ENCODE measurements around the gene CFDP1.
"Not testable (repeated sequence)": the region's sequence is repeated elsewhere in the genome, so short reads cannot be mapped to it uniquely, and the experiment has no call there.

CFDP1 gene

GRCh38 chr16:75293173-75293572, 140.1 kb downstream of the CFDP1 start:
- no peak for DNase-seq (ENCODE audit: low spot score)

GRCh38 chr16:75292691-75293090, 140.6 kb downstream of the CFDP1 start:
- DNase-seq (ENCODE audit: low spot score): no peak

DNA sequence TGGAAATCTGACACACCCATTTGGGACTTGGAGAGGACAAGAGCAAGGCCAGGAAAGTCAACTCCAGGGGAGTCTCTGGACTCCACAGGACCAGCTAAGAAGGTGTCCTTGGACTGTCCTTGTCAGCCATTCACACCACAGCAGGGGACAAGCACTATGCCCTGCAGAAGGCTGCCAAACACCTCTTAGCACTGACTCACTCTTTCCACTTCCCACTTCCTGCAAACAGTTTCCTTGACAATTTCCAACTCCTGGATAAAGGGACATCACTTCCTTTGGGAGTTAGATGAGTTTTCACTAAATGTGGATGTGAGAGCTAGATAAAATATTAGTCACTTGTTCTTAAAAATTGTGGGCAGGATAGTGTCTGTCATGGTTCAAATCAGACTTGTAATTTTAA, 144.1 kb downstream of the CFDP1 start:
- no peak for DNase-seq (ENCODE audit: low spot score)

GRCh38 chr16:75288596-75289120, 144.6 kb downstream of the CFDP1 start:
- DNase-seq (ENCODE audit: low spot score): no peak

GRCh38 chr16:75288181-75288580, 145.1 kb downstream of the CFDP1 start:
- DNase-seq (ENCODE audit: low spot score): no peak

GRCh38 chr16:75287708-75288107, 145.6 kb downstream of the CFDP1 start:
- DNase-seq (ENCODE audit: low spot score): no peak

DNA sequence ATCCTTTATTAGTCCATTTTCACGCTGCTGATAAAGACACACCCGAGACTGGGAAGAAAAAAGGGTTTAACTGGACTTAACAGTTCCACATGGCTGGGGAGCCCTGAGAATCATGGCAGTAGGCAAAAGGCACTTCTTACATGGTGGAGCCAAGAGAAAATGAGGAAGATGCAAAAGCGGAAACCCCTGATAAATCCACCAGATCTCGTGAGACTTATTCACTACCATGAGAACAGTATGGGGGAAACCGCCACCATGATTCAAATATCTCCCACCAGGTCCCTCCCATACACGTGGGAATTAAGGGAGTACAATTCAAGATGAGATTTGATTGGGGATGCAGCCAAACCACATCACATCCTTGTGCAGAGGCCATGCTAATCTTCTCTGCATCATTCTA, 146.9 kb downstream of the CFDP1 start:
- no peak for DNase-seq (ENCODE audit: low spot score)

GRCh38 chr16:75282466-75283281, 150.6 kb downstream of the CFDP1 start:
- no peak for DNase-seq (ENCODE audit: low spot score)

GRCh38 chr16:75281826-75282225, 151.5 kb downstream of the CFDP1 start:
- no peak for DNase-seq (ENCODE audit: low spot score)

DNA sequence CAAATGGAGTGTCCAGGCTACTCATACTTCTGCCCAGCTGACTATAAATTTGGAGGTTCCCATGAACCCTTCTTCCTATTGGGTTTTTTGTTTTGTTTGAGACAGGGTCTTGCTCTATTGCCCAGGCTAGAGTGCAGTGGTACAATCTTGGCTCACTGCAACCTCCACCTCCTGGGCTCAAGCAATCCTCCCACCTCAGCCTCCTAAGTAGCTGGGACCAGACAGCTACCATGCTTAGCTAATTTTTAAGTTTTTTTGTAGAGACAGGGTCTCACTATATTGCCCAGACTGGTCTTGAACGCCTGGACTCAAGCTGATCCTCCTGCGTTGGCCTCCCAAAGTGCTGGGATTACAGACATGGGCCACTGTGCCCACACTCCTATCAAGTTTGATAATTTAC, 152.3 kb downstream of the CFDP1 start:
- DNase-seq (ENCODE audit: low spot score): not testable (repeated sequence)

DNA sequence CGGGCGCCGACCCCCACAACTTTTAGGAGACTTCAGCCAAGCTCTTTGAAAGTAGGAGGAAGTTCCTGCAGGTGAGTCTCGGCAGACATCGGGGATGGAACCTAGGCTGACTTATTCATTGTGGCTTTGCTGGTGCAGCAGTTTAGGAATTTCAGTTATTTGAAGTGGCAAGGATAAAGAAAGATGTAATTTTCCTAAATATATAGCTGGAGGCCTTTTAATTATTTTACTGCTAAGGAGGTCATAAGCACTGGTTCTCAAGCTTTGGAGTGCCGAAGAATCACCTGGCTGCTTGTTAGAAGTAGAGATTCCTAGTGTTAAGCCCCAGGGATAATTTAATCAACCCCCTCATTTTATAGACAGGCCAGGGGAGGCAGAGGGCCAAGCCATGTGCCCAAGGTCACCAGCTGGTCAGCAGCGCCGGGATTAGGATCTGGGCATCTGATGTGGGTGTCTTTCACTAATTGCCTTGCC, 152.9 kb downstream of the CFDP1 start:
- DNase-seq (ENCODE audit: low spot score): no peak

DNA sequence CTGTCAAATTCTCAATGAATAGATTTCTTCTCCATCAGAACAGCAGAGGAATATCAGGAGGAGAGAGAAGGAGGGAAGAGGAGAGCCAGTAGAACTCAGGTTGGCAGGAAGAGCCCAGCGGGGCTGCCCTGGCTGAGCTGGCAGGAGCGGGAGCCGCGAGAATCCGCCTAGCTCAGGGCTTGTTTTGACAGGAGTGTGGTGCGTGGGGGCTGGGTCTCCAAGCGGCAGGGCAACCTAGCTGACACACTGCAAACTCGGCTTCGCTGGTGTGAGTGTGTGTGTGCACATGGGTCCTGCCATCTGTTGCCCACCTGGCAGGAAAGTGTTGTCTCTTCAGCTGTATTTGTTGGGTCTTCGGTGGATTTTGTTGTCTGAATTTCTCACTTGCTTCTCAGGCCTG, 154.0 kb downstream of the CFDP1 start:
- no peak for DNase-seq (ENCODE audit: low spot score)

DNA sequence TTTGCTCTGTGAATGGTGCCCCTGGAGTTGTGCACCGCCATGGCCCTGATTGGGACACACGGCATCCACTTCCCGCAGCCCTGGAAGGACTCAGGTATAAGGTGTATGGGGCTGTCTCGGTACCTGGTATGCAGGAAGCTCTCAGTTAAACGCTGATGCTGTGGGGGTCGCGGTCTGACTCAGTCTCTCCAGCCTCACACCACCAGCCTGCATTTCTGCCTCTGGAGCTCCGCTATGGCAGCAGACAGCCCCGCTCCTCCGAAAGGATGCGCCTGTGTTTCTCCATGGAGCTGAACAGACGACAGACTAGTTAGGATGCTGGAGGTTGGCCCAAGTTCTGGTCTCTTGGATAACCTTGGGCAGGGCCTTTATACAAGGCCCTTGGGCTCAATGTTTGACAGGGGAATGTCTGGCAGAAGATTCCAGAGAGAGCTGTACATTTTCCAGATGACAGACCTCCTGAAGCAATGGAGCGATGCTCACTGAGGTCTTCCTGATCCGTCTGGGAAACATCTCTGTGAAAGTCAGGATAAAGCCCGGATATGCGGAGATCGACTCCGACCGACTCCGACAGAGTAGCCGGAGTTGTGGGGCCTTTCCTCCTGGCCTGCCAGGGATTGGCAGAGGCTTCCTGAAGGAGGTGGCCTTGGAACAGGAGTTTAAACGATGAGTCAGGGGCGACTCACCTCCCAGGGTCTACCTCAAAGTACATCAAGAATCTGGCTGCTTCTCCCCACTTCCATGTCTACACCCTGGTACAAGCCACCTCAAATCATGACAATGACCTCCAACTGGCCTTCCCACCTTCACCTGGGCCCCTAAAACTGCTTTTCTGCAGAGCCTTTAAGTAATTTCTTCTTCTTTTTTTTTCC, 160.0 kb downstream of the CFDP1 start:
- DNase-seq (ENCODE audit: low spot score): no peak

GRCh38 chr16:75272629-75273028, 160.7 kb downstream of the CFDP1 start:
- DNase-seq (ENCODE audit: low spot score): not testable (repeated sequence)

DNA sequence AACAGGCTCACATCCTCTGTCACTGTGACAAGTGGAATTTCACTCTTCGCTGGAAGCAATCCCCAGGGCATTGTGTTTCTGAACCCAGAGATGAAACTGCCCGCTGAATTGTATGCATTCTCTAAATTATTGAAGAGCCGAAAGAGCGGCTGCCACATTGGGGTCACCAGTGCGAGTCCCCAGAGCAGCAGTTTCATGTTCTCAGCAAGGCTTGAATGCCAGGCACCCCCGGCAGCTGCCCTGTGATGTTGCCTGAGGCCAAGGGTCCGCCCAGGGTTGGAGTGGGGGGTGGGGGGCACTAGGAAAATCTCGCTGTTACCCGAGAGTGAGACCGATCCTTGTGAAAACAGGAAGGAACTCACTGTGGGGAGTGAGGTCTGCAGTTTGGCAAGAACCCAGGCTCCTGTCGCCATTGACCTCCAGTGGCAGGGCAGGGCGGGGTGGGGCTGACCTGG, 161.2 kb downstream of the CFDP1 start:
- no peak for DNase-seq (ENCODE audit: low spot score)

- DNase-seq (ENCODE audit: low spot score): no peak
Observed at GRCh38 chr16:75271441-75272096, 161.7 kb downstream of the CFDP1 start.

DNA sequence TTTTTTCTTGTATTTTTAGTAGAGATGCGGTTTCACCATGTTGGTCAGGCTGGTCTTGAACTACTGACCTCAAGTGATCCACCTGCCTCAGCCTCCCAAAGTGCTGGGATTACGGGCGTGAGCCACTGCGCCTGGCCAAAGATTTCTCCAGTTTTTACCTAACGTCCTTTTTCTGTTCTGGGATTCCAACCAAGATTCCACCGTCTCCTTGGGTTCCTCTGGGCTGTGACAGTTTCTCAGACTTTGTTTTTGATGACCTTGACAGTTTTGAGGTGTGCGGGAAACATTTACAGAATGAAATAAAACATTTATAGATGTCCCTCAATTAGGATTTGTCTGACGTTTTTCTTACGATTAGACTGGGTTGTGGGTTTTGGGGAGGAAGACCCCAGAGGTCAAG, 163.9 kb downstream of the CFDP1 start:
- not testable (repeated sequence) for DNase-seq (ENCODE audit: low spot score)

- DNase-seq (ENCODE audit: low spot score): peak; percentile 51
Observed at GRCh38 chr16:75267631-75268264, 165.6 kb downstream of the CFDP1 start.

DNA sequence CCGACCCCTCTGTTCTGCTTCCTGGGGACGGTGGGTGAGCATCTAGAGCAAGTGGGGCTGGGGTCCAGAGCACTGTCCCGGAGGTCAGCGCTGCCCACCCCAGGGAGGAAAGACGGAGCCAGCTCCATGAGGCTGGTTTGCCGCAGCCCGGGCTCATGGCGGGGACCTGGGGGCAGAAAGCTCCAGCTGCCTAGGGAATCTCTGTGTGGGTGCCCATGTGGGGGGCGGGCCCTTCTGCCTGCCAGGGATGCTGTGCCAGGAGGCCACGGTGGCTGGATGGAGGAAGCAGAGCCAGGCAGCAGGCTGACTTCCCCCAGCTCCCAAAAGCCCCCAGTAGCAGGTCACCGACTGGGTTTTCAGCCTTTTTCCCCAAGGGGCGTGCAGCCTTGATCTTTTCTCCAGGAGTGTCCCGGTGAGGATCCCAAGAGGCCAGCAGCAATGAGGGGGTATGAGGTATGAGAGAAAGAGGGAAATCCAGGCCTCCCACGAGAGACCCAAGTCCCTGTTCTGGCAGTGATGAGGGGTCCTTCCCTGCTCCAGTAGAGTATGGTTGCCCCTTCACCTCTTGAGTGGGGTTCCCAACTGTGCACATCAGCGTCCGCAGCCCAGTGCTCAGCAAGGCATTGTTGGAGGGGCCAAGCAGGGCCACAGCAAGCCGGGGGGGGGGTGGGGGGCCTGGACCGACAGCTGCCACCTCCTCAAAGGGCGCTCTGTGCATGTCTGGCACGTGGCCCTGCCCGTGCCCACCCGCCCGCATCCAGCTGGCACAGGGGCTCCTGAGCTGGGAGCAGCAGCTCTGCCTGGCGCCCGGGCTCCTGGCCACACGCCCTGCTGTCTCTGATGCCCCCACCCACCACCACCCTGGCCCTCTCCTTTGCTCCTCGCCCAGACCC, 166.3 kb downstream of the CFDP1 start:
- no peak for DNase-seq (ENCODE audit: low spot score)

- peak; percentile 98 for DNase-seq (ENCODE audit: low spot score)
Observed at GRCh38 chr16:75265911-75266701, 167.2 kb downstream of the CFDP1 start.
